ENCODE data around the gene USPL1.

USPL1 gene

GRCh38 chr13:30704596-30704995 is 86.9 kb downstream of the USPL1 start:
- TF ChIP-seq CTCF (IDR thresholded peaks at IDR 0.05; ENCODE audit: borderline replicate concordance, insufficient read depth, low read depth, low read length): no peak
- no peak overlapping the region for H3K4me3 ChIP-seq (ENCODE audit: low read depth, low read length)

- no peak for TF ChIP-seq CTCF (IDR thresholded peaks at IDR 0.05; ENCODE audit: borderline replicate concordance, insufficient read depth, low read depth, low read length)
- H3K4me3 ChIP-seq (ENCODE audit: low read depth, low read length): no peak overlapping the region
These were observed 88.0 kb downstream of the USPL1 start for GRCh38 chr13:30705680-30706079.

- no peak for TF ChIP-seq CTCF (IDR thresholded peaks at IDR 0.05; ENCODE audit: borderline replicate concordance, insufficient read depth, low read depth, low read length)
- no peak overlapping the region for H3K4me3 ChIP-seq (ENCODE audit: low read depth, low read length)
These were observed 90.8 kb downstream of the USPL1 start for GRCh38 chr13:30708541-30708940.
